VCaP (cell line): ENCODE measurements around the gene BMAL1.
A peak's percentile ranks its signal among the peaks of the same experiment; 100 is the strongest.

Experiments
- H3K27ac ChIP-seq: fragments of 450-650 bp; 2 replicates; pipeline ENCODE4 v1.5.1; 2017
- CTCF ChIP-seq: fragments of 450-650 bp; conservative IDR thresholded peaks from 2 replicates; pipeline ENCODE4 v1.5.1; 2017; ENCODE audit warnings: mild to moderate bottlenecking, moderate library complexity

The BMAL1 gene

GRCh38 chr11:13339195-13340153 lies 61.9 kb downstream of the BMAL1 start:
- no peak for TF ChIP-seq CTCF
- H3K27ac ChIP-seq = peak overlapping the region; percentile 68

GRCh38 chr11:13341026-13341425 lies 63.4 kb downstream of the BMAL1 start:
- no peak for TF ChIP-seq CTCF
- peak overlapping the region; percentile 68; the same call in 1 of the 2 replicates for H3K27ac ChIP-seq

- no peak for TF ChIP-seq CTCF
These were observed 65.5 kb downstream of the BMAL1 start for GRCh38 chr11:13343067-13343466.

GRCh38 chr11:13343931-13344717 lies 66.5 kb downstream of the BMAL1 start:
- no peak overlapping the region for H3K27ac ChIP-seq
- TF ChIP-seq CTCF = peak; percentile 88

More at GRCh38 chr11:13343067-13343466, 65.5 kb downstream of the BMAL1 start:
- H3K27ac ChIP-seq = no peak overlapping the region

- H3K27ac ChIP-seq = no peak overlapping the region
- TF ChIP-seq CTCF = no peak
These were observed 67.2 kb downstream of the BMAL1 start for GRCh38 chr11:13344818-13345217.

GRCh38 chr11:13346470-13346869 lies 68.9 kb downstream of the BMAL1 start:
- no peak overlapping the region for H3K27ac ChIP-seq
- no peak for TF ChIP-seq CTCF

GRCh38 chr11:13347901-13348300 lies 70.3 kb downstream of the BMAL1 start:
- no peak for TF ChIP-seq CTCF
- no peak overlapping the region for H3K27ac ChIP-seq
